BLaER1 treated with 17β-estradiol and CSF1 and Interleukin-3, amounts not matched to agents 10 nM and 100 nM (cell line): ENCODE measurements around the gene ROR1.
"Not testable (repeated sequence)": the region's sequence is repeated elsewhere in the genome, so short reads cannot be mapped to it uniquely, and the experiment has no call there.

Source experiments
- H3K27ac ChIP-seq, 11 experiments: shearing (Covaris generic); formaldehyde crosslinking; 2 replicates each; pipeline ENCODE4 v1.8.1; 2022
- H3K27me3 ChIP-seq, 11 experiments: shearing (Covaris generic); formaldehyde crosslinking; 2 replicates each; pipeline ENCODE4 v1.8.1; 2022
- H3K36me3 ChIP-seq, 11 experiments: shearing (Covaris generic); formaldehyde crosslinking; 2 replicates each; pipeline ENCODE4 v1.8.1; 2022
- H3K4me1 ChIP-seq, 10 experiments: shearing (Covaris generic); formaldehyde crosslinking; 2 replicates each; pipeline ENCODE4 v1.8.1; 2022
- H3K4me2 ChIP-seq, 11 experiments: shearing (Covaris generic); formaldehyde crosslinking; 2 replicates each; pipeline ENCODE4 v1.8.1; 2022
- H3K4me3 ChIP-seq, 10 experiments: shearing (Covaris generic); formaldehyde crosslinking; 2 replicates each; pipeline ENCODE4 v1.8.1; 2022
- H3K9ac ChIP-seq, 11 experiments: shearing (Covaris generic); formaldehyde crosslinking; 2 replicates each; pipeline ENCODE4 v1.8.1; 2022
- H3K9me3 ChIP-seq, 11 experiments: shearing (Covaris generic); formaldehyde crosslinking; replicated peaks in 1 of 11; 2 replicates each; pipeline ENCODE4 v1.8.1; 2022
- H4K20me1 ChIP-seq, 11 experiments: shearing (Covaris generic); formaldehyde crosslinking; 2 replicates each; pipeline ENCODE4 v1.8.1; 2022
- Cebpa-rat ChIP-seq, 11 experiments: shearing (Covaris generic); IDR thresholded peaks; 2 replicates each; pipeline ENCODE4 v1.8.1; 2022

The ROR1 gene

GRCh38 chr1:64203420-64203819 lies 429.6 kb downstream of the ROR1 start, which contains the start of gene UBE2U:
TSS of gene UBE2U (plus strand) at chr1:64203623. CDS start at chr1:64204051, 428 bp downstream.
- Histone ChIP-seq H3K4me2 (no peak within 1 kb of the TSS), H3K4me1 (0 out of 20 replicates have a peak, but pooled peaks cover 0 to 6% (median 0%) of the 10 kb centered on the region in 10 experiments), H4K20me1 (no peaks in the 10 kb centered on the region), H3K27me3 (no peaks in the 10 kb centered on the region), H3K9ac (no peak within 1 kb of the TSS), H3K9me3 (peaks cover 0 to 7% (median 0%) of the 10 kb centered on the region in 11 experiments; a peak in 1 of 22 replicates), H3K36me3 (no peaks in the 10 kb centered on the region), H3K27ac (no peak within 1 kb of the TSS), H3K4me3 (no peak within 1 kb of the TSS)
- no peak for TF ChIP-seq Cebpa-rat (IDR thresholded peaks at IDR 0.05)

GRCh38 chr1:64209221-64209620 lies 435.4 kb downstream of the ROR1 start:
- Histone ChIP-seq H3K4me1 (no peaks in the 10 kb centered on the region), H3K9ac (no peak overlapping the region), H4K20me1 (no peaks in the 10 kb centered on the region), H3K9me3 (no peaks in the 10 kb centered on the region), H3K27ac (no peak overlapping the region), H3K27me3 (no peaks in the 10 kb centered on the region; a peak in 1 of 22 replicates), H3K36me3 (no peaks in the 10 kb centered on the region), H3K4me3 (no peak overlapping the region), H3K4me2 (no peak overlapping the region)
- TF ChIP-seq Cebpa-rat (IDR thresholded peaks at IDR 0.05) = no peak

GRCh38 chr1:64212031-64212430 lies 438.2 kb downstream of the ROR1 start:
- H3K27ac ChIP-seq = no peak overlapping the region
- H3K4me1 ChIP-seq = no peaks in the 10 kb centered on the region
- peaks cover 0 to 4% (median 0%) of the 10 kb centered on the region in 11 experiments; a peak in 1 of 22 replicates for H3K9me3 ChIP-seq
- no peaks in the 10 kb centered on the region; a peak in 1 of 22 replicates for H3K27me3 ChIP-seq
- no peak overlapping the region for H3K4me2 ChIP-seq
- H3K4me3 ChIP-seq = no peak overlapping the region
- no peaks in the 10 kb centered on the region for H3K36me3 ChIP-seq
- H3K9ac ChIP-seq = no peak overlapping the region
- no peaks in the 10 kb centered on the region for H4K20me1 ChIP-seq
- no peak for TF ChIP-seq Cebpa-rat (IDR thresholded peaks at IDR 0.05)

GRCh38 chr1:64215576-64215975 lies 441.8 kb downstream of the ROR1 start:
- TF ChIP-seq Cebpa-rat (IDR thresholded peaks at IDR 0.05) = no peak
- no peak overlapping the region for H3K4me2 ChIP-seq
- no peak overlapping the region for H3K4me3 ChIP-seq
- H4K20me1 ChIP-seq = no peaks in the 10 kb centered on the region
- no peak overlapping the region for H3K9ac ChIP-seq
- no peaks in the 10 kb centered on the region for H3K4me1 ChIP-seq
- H3K27me3 ChIP-seq = no peaks in the 10 kb centered on the region
- no peak overlapping the region for H3K27ac ChIP-seq
- H3K36me3 ChIP-seq = no peaks in the 10 kb centered on the region
- H3K9me3 ChIP-seq = peaks cover 0 to 4% (median 0%) of the 10 kb centered on the region in 11 experiments; a peak in 1 of 22 replicates

GRCh38 chr1:64220241-64220640 lies 446.4 kb downstream of the ROR1 start:
- H3K9me3 ChIP-seq = peaks cover 0 to 4% (median 0%) of the 10 kb centered on the region in 11 experiments; a peak in 1 of 22 replicates
- no peak overlapping the region for H3K4me2 ChIP-seq
- no peaks in the 10 kb centered on the region for H3K36me3 ChIP-seq
- no peak overlapping the region for H3K27ac ChIP-seq
- H3K9ac ChIP-seq = no peak overlapping the region
- TF ChIP-seq Cebpa-rat (IDR thresholded peaks at IDR 0.05) = no peak
- H3K27me3 ChIP-seq = no peaks in the 10 kb centered on the region
- H3K4me1 ChIP-seq = peaks cover 0 to 25% (median 10%) of the 10 kb centered on the region in 10 experiments; a peak in 10 of 20 replicates
- H4K20me1 ChIP-seq = no peaks in the 10 kb centered on the region
- H3K4me3 ChIP-seq = no peak overlapping the region

GRCh38 chr1:64223329-64224151 lies 449.7 kb downstream of the ROR1 start:
- Histone ChIP-seq H3K4me2 (peak overlapping the region in 6 of 11 experiments; percentile 33 to 58 (median 44); a peak in 12 of 22 replicates), H4K20me1 (no peaks in the 10 kb centered on the region), H3K4me3 (no peak overlapping the region), H3K9me3 (no peaks in the 10 kb centered on the region), H3K36me3 (no peaks in the 10 kb centered on the region), H3K4me1 (peaks cover 0 to 25% (median 10%) of the 10 kb centered on the region in 10 experiments; a peak in 10 of 20 replicates), H3K27ac (peak overlapping the region in 4 of 11 experiments; percentile 11 to 70 (median 56); a peak in 6 of 22 replicates), H3K27me3 (no peaks in the 10 kb centered on the region), H3K9ac (peak overlapping the region in 2 of 11 experiments; percentile 16 to 24; a peak in 1 of 22 replicates)
- TF ChIP-seq Cebpa-rat (IDR thresholded peaks at IDR 0.05) = no peak

- peak overlapping the region in 3 of 11 experiments; percentile 38 to 58 (median 53); a peak in 6 of 22 replicates for H3K4me2 ChIP-seq
- H4K20me1 ChIP-seq, H3K9me3 ChIP-seq, H3K27me3 ChIP-seq, H3K36me3 ChIP-seq, H3K9ac ChIP-seq, H3K4me3 ChIP-seq: not testable (repeated sequence)
- peaks cover 0 to 27% (median 13%) of the 10 kb centered on the region in 10 experiments; a peak in 17 of 20 replicates for H3K4me1 ChIP-seq
- H3K27ac ChIP-seq = peak overlapping the region in 1 of 11 experiments; percentile 68; a peak in 1 of 22 replicates
Observed at GRCh38 chr1:64224236-64224635, 450.4 kb downstream of the ROR1 start.

- H3K27me3 ChIP-seq = no peaks in the 10 kb centered on the region
- no peak overlapping the region for H3K9ac ChIP-seq
- peaks cover 0 to 11% (median 0%) of the 10 kb centered on the region in 11 experiments; a peak in 2 of 22 replicates for H3K9me3 ChIP-seq
- no peaks in the 10 kb centered on the region for H3K36me3 ChIP-seq
- peaks cover 18 to 45% (median 27%) of the 10 kb centered on the region in 10 experiments for H3K4me1 ChIP-seq
- TF ChIP-seq Cebpa-rat (IDR thresholded peaks at IDR 0.05) = no peak
- no peak overlapping the region for H3K27ac ChIP-seq
- no peak overlapping the region; a peak in 1 of 22 replicates for H3K4me2 ChIP-seq
- no peak overlapping the region for H3K4me3 ChIP-seq
- no peaks in the 10 kb centered on the region for H4K20me1 ChIP-seq
Observed at GRCh38 chr1:64228167-64228957, 454.5 kb downstream of the ROR1 start.

- TF ChIP-seq Cebpa-rat (IDR thresholded peaks at IDR 0.05) = no peak
Observed at GRCh38 chr1:64229307-64229706, 455.5 kb downstream of the ROR1 start.

More at GRCh38 chr1:64229307-64229706, 455.5 kb downstream of the ROR1 start:
- Histone ChIP-seq H3K36me3 (no peaks in the 10 kb centered on the region), H3K4me1 (peaks cover 18 to 36% (median 22%) of the 10 kb centered on the region in 10 experiments), H3K9ac (no peak overlapping the region), H3K27me3 (no peaks in the 10 kb centered on the region), H3K9me3 (peaks cover 0 to 11% (median 0%) of the 10 kb centered on the region in 11 experiments; a peak in 2 of 22 replicates), H3K27ac (peak overlapping the region in 4 of 11 experiments; percentile 22 to 72 (median 46); a peak in 4 of 22 replicates), H3K4me3 (no peak overlapping the region), H3K4me2 (peak overlapping the region in 9 of 11 experiments; percentile 9 to 46 (median 29); a peak in 10 of 22 replicates), H4K20me1 (no peaks in the 10 kb centered on the region)
